HG03135 (cell line): ENCODE results near the gene PCDH10.
"Not testable (repeated sequence)": the region's sequence is repeated elsewhere in the genome, so short reads cannot be mapped to it uniquely, and the experiment has no call there.

ENCODE experiments used
- ATAC-seq: cut with Tn5 transposase; IDR thresholded peaks from one replicate; pipeline ENCODE4 v1.9.1; 2021; ENCODE audit warnings: mild to moderate bottlenecking, moderate library complexity; ENCODE audit not compliant: unreplicated experiment

The PCDH10 gene

DNA sequence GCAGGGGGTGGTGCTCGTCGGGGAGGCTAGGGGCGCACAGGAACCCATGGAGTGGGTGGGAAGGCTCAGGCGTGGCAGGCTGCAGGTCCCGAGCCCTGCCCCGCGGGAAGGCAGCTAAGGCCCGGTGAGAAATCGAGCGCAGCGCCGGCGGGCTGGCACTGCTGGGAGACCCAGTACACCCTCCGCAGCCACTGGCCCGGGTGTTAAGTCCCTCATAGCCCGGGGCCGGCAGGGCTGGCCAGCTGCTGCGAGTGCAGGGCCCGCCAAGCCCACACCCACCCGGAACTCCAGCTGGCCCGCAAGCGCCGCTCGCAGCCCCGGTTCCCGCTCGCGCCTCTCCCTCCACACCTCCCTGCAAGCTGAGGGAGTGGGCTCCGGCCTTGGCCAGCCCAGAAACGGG lies 91.4 kb downstream of the PCDH10 start:
- ATAC-seq, result not testable (repeated sequence)
